ENCODE measurements around the gene ITPRIPL1.
A peak's percentile ranks its signal among the peaks of the same experiment; 100 is the strongest.

ITPRIPL1 gene

DNA sequence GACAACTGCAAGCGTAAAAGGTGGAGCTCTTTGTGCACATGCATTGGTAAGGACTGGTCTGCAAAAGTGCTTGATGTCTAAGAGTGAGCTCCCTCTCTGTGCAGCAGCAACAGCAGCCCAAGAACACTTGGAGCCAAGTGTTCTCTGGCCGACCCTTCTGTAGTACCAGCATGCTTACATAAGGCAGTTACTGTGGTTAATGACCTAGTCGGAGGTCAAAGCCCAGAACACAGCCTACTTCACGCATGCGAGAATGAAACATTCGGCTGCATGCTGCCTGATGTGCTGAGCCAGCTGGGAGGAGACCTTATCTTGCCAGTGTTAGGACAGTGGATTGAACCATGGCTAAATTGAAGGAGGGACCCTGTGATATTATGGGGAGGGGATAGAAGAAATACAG, 31.8 kb downstream of the ITPRIPL1 start:
- Histone ChIP-seq H3K36me3 (ENCODE audit: control insufficient read depth, insufficient read depth, low read length) (peaks cover 24% of the 10 kb centered on the region), H3K27me3 (replicated peaks; ENCODE audit: control insufficient read depth, insufficient read depth, low read length) (no peaks in the 10 kb centered on the region), H3K4me3 (replicated peaks; ENCODE audit: low read depth, low read length) (no peak overlapping the region)
- no peak for DNase-seq (ENCODE audit: extremely low read depth, insufficient read length)
- TF ChIP-seq, protein P1, sequence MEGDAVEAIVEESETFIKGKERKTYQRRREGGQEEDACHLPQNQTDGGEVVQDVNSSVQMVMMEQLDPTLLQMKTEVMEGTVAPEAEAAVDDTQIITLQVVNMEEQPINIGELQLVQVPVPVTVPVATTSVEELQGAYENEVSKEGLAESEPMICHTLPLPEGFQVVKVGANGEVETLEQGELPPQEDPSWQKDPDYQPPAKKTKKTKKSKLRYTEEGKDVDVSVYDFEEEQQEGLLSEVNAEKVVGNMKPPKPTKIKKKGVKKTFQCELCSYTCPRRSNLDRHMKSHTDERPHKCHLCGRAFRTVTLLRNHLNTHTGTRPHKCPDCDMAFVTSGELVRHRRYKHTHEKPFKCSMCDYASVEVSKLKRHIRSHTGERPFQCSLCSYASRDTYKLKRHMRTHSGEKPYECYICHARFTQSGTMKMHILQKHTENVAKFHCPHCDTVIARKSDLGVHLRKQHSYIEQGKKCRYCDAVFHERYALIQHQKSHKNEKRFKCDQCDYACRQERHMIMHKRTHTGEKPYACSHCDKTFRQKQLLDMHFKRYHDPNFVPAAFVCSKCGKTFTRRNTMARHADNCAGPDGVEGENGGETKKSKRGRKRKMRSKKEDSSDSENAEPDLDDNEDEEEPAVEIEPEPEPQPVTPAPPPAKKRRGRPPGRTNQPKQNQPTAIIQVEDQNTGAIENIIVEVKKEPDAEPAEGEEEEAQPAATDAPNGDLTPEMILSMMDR (IDR thresholded peaks at IDR 0.05; ENCODE audit: insufficient read depth, low read length, poor library complexity, severe bottlenecking), result no peak

DNA sequence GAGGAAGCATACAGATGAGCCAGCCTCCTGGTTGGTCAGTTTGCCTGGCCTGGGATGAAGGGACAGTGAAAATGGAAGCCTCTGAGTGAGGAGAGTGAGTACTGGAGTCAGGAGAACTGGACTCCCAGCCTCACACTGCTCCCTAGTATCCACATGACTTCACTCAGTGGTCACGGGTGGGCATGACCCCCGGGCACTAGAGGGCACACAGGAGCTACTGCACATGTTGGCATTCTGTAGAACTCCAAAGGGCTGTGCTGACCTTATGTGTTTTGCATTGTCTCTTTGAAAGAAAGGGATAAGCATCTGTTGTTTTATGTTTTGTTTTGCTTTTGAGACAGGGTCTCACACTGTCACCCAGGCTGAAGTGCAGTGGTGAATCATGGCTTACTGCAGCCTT, 34.2 kb downstream of the ITPRIPL1 start:
- TF ChIP-seq, protein P1 (IDR thresholded peaks at IDR 0.05; ENCODE audit: insufficient read depth, low read length, poor library complexity, severe bottlenecking), result peak; percentile 50
- Histone ChIP-seq H3K4me3 (replicated peaks; ENCODE audit: low read depth, low read length) (no peak overlapping the region), H3K27me3 (replicated peaks; ENCODE audit: control insufficient read depth, insufficient read depth, low read length) (no peaks in the 10 kb centered on the region), H3K36me3 (ENCODE audit: control insufficient read depth, insufficient read depth, low read length) (peaks cover 25% of the 10 kb centered on the region)
- DNase-seq (ENCODE audit: extremely low read depth, insufficient read length), result no peak

GRCh38 chr2:96359866-96360265, 34.7 kb downstream of the ITPRIPL1 start:
- H3K4me3 ChIP-seq (replicated peaks; ENCODE audit: low read depth, low read length), result no peak overlapping the region
- no peak for DNase-seq (ENCODE audit: extremely low read depth, insufficient read length)
- TF ChIP-seq, protein P1 (IDR thresholded peaks at IDR 0.05; ENCODE audit: insufficient read depth, low read length, poor library complexity, severe bottlenecking), result no peak
- no peaks in the 10 kb centered on the region for H3K27me3 ChIP-seq (replicated peaks; ENCODE audit: control insufficient read depth, insufficient read depth, low read length)
- H3K36me3 ChIP-seq (ENCODE audit: control insufficient read depth, insufficient read depth, low read length), result peaks cover 27% of the 10 kb centered on the region

GRCh38 chr2:96361751-96362150, 36.6 kb downstream of the ITPRIPL1 start:
- no peaks in the 10 kb centered on the region for H3K27me3 ChIP-seq (replicated peaks; ENCODE audit: control insufficient read depth, insufficient read depth, low read length)
- no peak for DNase-seq (ENCODE audit: extremely low read depth, insufficient read length)
- H3K4me3 ChIP-seq (replicated peaks; ENCODE audit: low read depth, low read length), result no peak overlapping the region
- TF ChIP-seq, protein P1 (IDR thresholded peaks at IDR 0.05; ENCODE audit: insufficient read depth, low read length, poor library complexity, severe bottlenecking), result no peak
- H3K36me3 ChIP-seq (ENCODE audit: control insufficient read depth, insufficient read depth, low read length), result peaks cover 23% of the 10 kb centered on the region

- peaks cover 27% of the 10 kb centered on the region for H3K36me3 ChIP-seq (ENCODE audit: control insufficient read depth, insufficient read depth, low read length)
- no peak for DNase-seq (ENCODE audit: extremely low read depth, insufficient read length)
- TF ChIP-seq, protein P1 (IDR thresholded peaks at IDR 0.05; ENCODE audit: insufficient read depth, low read length, poor library complexity, severe bottlenecking), result no peak
- H3K27me3 ChIP-seq (replicated peaks; ENCODE audit: control insufficient read depth, insufficient read depth, low read length), result no peaks in the 10 kb centered on the region
- H3K4me3 ChIP-seq (replicated peaks; ENCODE audit: low read depth, low read length), result no peak overlapping the region
Measured at GRCh38 chr2:96369186-96369585, 44.1 kb downstream of the ITPRIPL1 start.

Measured in GM06990 (cell line).